ENCODE results near the gene KISS1R. TPM values are rescaled to one million over a fixed set of nuclear protein-coding genes. Genes with fewer than 3 reads are reported as not detected.

The KISS1R gene
- total RNA-seq, 1 donor from 2014 or later: 2.2 TPM

- intact Hi-C loops (cut with micrococcal nuclease): no loop called here
Measured at GRCh38 chr19:918481-919198, 1.5 kb downstream of the KISS1R start.

- intact Hi-C loops (cut with micrococcal nuclease): loop anchor here (5.0 kb wide), 1 partner anchor 273 kb away; no protein-coding TSS in a partner anchor
Measured at GRCh38 chr19:919199-920050, 2.3 kb downstream of the KISS1R start.

DNA sequence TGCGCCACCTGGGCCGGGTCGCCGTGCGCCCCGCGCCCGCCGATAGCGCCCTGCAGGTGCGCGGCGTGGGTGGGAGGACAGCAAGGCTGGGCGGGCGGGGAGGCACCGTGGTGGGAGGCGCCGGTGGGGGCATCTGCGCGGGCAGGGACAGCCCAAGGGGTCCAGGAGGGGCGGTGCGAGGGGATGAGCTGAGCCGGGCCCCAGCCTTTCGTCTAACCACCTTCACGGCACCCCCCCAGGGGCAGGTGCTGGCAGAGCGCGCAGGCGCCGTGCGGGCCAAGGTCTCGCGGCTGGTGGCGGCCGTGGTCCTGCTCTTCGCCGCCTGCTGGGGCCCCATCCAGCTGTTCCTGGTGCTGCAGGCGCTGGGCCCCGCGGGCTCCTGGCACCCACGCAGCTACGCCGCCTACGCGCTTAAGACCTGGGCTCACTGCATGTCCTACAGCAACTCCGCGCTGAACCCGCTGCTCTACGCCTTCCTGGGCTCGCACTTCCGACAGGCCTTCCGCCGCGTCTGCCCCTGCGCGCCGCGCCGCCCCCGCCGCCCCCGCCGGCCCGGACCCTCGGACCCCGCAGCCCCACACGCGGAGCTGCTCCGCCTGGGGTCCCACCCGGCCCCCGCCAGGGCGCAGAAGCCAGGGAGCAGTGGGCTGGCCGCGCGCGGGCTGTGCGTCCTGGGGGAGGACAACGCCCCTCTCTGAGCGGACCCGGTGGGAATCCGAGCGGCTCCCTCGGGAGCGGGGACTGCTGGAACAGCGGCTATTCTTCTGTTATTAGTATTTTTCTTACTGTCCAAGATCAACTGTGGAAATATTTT lies 3.1 kb downstream of the KISS1R start:
- intact Hi-C loops (cut with micrococcal nuclease): loop anchor here (5.0 kb wide), 1 partner anchor 272 kb away; no protein-coding TSS in a partner anchor

DNA sequence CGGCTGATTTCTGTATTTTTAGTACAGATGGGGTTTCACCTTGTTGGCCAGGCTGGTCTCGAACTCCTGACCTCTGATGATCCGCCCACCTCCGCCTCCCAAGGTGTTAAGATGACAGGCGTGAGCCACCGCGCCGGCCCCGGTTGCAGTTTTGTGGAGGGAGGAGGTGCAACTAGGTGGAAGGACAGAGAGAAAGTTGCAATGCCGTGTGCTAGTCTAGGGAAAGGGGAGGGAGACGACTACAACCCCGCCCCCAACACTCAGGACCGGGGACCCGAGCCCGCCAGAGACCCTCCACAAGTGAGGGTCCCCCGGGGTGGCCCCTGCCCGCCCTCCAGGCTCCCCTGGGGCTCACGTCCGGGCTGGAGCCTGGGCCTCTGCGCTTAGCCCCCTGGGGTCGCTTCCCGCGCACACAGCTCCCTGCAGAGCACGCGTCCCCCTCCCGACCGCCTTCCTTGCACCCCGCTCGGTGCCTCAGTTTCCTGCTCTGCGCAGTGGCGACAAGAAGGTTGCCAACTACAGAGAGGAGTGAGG lies 7.5 kb downstream of the KISS1R start:
- intact Hi-C loops (cut with micrococcal nuclease): loop anchor here (1.0 to 5.0 kb wide), 6 partner anchors 60 to 345 kb away; partner anchors contain the start of genes CBARP, CIRBP, RNU6-2 and TMEM259

DNA sequence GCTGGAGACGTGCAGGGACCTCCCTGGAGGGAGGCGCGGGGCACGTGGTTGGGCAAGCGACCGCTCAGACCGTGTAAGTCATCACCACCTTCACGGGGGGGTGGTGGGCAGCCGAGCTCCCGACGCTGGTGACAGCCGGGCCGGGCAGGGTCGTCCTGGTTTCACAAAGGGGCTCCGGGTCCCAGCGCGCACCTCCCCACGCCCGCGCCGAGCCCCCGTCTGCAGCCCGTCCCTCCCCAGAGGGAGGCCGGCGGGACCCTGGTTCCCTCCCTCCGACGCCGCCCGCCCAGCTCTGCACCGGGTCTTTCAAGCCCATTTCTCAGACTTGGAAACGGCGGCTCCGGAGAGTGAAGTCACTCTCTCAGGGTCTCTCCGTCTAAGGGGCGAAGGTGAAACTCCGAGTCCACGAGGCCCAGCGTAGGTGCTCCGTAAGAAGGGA lies 8.0 kb downstream of the KISS1R start:
- intact Hi-C loops (cut with micrococcal nuclease): loop anchor here (1.0 kb wide), 5 partner anchors 59 to 344 kb away; partner anchors contain the start of genes CBARP, CIRBP, RNU6-2 and TMEM259

DNA sequence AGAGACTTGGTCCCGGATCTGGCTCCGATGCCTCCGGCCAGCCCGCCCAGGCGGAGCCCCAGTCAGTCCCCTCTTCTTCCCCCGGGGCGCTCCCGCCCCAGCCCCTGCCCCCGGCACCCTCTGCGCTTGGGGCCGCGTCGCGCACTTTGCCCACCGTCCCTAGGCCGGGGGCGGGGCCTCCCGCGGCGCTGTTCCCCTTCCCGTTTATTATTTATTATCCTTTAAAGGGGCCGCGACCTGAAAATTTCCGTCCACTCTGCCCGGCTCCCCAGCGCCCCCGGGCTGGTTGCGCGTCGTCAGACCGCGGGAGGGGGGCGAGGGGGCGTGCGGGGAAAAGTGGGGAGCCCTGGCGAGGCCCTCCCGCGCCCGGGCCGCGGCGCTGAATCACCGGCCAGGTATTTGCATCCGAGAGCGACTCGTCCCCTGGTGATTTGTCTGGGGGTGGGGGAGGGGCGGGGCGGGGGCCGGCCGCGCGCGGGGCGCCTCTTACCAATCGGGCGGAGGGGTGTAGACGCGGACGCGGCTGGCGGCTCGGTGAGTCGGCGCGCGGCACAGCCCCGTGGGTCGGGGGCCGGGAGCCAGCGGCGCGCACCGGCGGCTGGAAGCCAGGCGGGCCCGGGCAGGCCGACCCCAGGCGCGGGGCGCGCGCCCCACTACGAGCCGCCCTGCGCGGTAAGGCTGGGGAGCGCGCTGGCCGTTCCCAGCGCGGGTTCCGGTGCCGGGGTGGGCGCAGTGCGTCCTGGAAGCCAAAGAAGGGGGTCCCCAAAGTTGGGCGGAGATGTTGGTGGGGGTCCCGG lies 8.6 kb downstream of the KISS1R start, which contains the start of gene ARID3A:
Gene ARID3A, plus strand, starts transcription at position 510 of the 797 bp plus-strand sequence. CDS start 3,494 bp downstream, outside the sequence.
- intact Hi-C loops (cut with micrococcal nuclease): loop anchor here (1.0 kb wide), 5 partner anchors 59 to 344 kb away; partner anchors contain the start of genes CBARP, CIRBP, RNU6-2 and TMEM259

DNA sequence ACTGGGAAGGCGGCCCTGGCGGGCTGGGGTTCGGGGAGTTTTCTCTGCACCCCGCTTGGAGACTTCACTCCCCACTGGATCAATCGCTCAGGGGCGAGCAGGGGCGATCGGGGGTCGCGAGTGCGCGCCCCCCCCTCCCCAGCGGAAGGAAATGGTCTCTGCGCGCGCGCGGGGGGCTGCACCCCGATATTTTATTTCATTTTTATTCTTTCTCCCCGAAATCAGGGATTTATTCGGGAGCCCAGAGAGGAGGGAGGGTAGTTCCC lies 9.1 kb downstream of the KISS1R start:
- intact Hi-C loops (cut with micrococcal nuclease): no loop called here

GRCh38 chr19:926589-927350 lies 9.6 kb downstream of the KISS1R start:
- intact Hi-C loops (cut with micrococcal nuclease): no loop called here

- intact Hi-C loops (cut with micrococcal nuclease): no loop called here
Measured at GRCh38 chr19:927351-927779, 10.2 kb downstream of the KISS1R start.

GRCh38 chr19:927780-928401 lies 10.8 kb downstream of the KISS1R start:
- intact Hi-C loops (cut with micrococcal nuclease): no loop called here

GRCh38 chr19:928471-929202 lies 11.5 kb downstream of the KISS1R start:
- intact Hi-C loops (cut with micrococcal nuclease): no loop called here

GRCh38 chr19:929203-929890 lies 12.2 kb downstream of the KISS1R start:
- intact Hi-C loops (cut with micrococcal nuclease): no loop called here

- intact Hi-C loops (cut with micrococcal nuclease): no loop called here
Measured at GRCh38 chr19:929891-930258, 12.7 kb downstream of the KISS1R start.

DNA sequence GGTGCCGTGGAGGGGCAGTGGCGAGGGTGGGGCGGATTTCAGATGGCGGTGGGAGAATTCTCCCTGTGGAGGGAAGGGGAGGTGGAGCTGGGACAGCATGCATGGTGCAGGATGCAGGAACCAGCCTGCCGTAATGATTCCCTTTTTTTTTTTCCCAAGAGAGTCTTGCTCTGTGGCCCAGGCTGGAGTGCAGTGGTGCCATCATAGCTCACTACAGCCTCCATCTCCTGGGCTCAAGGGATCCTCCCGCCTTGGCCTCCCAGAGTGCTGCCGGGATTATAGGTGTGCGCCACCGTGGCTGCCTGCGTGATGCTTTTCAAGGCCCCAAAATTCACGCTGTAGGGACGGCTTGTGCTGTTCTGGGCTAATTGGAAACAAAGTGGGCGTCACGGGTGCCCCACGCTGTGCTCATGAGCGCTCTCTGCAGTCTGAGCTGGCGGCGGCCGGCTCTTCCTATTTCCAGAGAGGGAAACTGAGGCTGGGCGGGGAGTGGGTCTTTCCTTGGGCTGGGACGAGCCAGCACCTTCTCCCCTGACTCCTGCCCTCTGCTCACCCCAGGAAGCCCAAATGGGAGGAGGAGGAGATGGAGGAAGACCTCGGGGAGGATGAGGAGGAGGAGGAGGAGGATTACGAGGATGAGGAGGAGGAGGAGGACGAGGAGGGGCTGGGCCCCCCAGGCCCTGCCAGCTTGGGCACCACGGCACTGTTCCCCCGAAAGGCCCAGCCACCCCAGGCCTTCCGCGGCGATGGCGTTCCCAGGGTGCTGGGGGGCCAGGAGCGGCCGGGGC lies 14.9 kb downstream of the KISS1R start:
- intact Hi-C loops (cut with micrococcal nuclease): no loop called here

DNA sequence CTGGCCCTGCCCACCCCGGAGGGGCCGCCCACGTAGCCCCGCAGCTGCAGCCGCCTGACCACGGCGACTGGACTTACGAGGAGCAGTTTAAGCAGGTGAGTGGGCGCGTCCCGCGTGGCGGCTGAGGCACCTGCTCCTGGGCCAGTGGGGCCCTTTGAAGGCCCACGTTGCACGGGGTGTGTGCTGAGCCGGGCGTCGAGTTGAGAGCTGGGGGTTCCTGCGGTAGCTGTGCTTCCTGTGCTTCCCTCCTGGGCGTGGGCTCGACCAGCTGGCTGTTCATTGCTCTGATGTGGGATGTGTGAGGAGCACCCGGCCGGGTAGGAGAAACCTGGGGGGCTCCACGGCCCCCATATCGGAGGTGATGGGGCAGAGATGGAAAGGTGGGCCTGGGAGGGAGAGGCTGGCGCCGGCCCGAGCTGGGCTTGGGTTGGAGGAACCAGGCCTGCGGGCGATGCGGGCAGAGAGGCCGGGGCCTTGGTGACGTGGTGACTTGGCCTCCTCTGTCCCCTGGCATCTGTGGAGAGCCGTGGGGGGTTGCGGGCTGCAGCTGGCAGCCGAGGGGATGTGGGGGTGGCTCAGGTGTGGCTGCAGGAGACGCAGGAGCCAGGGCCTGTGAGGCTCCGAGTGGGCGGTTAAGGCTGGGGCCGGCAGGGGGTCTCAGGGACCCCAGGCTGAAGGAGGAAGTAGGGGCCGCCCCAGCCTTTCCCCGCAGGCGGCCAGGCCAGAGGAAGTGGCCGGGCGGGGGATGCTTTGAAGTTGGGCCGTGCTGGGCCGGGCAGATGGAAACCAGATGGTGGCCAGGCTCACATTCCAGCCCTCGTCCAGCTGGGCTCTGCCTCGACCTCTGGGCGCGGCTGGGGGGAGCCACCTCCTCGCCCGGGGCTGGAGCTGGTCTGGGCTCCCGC lies 15.8 kb downstream of the KISS1R start:
- intact Hi-C loops (cut with micrococcal nuclease): no loop called here

DNA sequence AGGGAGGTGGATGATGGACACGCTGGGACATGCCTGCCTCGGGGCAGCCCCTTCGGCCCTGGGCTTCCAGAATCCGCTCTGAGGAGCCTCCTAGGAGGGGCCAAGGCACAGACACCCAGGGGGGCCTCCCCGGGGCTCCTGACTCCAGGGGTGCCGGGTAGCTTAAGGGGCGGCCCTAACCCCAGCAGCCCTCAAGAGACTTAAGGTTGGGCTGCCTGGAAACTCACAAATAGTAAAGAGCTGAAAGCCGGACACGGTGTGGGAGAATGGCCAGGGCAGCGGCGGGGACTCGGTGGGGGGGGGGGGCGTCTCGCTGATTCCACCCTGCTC lies 16.4 kb downstream of the KISS1R start:
- intact Hi-C loops (cut with micrococcal nuclease): no loop called here

Data from T-helper 1 cell treated with Interleukin-12 subunit alpha and Interleukin-12 subunit beta and Interleukin-4 antibody, amounts not matched to agents 30 ng/mL and 1 ng/mL, for 36 hours (primary cell).